GM12878 (cell line): ENCODE results near the gene LMF1. TPM values are rescaled to one million over a fixed set of nuclear protein-coding genes. Genes with fewer than 3 reads are reported as not detected.

Experiments used
- ATAC-seq: fragments of 200-7000 bp; cut with Tn5 transposase; 3 replicates; pipeline ENCODE4 v1.9.1; 2020; ENCODE audit warnings: mild to moderate bottlenecking, moderate library complexity
- BruUV-seq: library from RNA; stranded (reverse); fragments of 400-500 nt; replicated peaks from 2 replicates; lab custom pipeline; 2021; lab: Mats Ljungman, UMichigan
- CTCF ChIA-PET: fragments of 300-600 bp; sonication (Branson Sonifier 250); formaldehyde crosslinking; extraction: SDS; loops from one replicate; lab custom pipeline; 2021; ENCODE audit warnings: inconsistent platforms; lab: Yijun Ruan, JAX
- POLR2A ChIA-PET: fragments of 350-600 bp; formaldehyde crosslinking; extraction: SDS; loops from one replicate; lab custom pipeline; 2021; ENCODE audit warnings: inconsistent platforms; lab: Charles Lee
- RAD21 ChIA-PET: fragments of 300-600 bp; sonication (Branson Sonifier 250); formaldehyde crosslinking; loops from one replicate; lab custom pipeline; 2023; ENCODE audit warnings: antibody characterized with exemption; ENCODE audit not compliant: unreplicated experiment; lab: Charles Lee
- SMC1A ChIA-PET: fragments of 300-600 bp; sonication (Branson Sonifier 250); formaldehyde crosslinking; loops from one replicate; lab custom pipeline; 2023; ENCODE audit not compliant: unreplicated experiment, uncharacterized antibody; lab: Charles Lee
- DNase-seq: peaks from one replicate; pipeline ENCODE4 v3.0.0-alpha.2; 2011; ENCODE audit warnings: low read depth, low spot score
- FAIRE-seq: peaks from 3 replicates; lab custom pipeline; 2011; peaks lifted over from hg19 to GRCh38; lab: Jason Lieb, UNC
- H2AFZ ChIP-seq: 2 replicates; pipeline ENCODE4 v1.6.0; 2011; ENCODE audit warnings: low read depth, low read length, control low read depth; ENCODE audit not compliant: control insufficient read depth
- H3K27ac ChIP-seq: 2 replicates; pipeline ENCODE4 v1.5.1; 2011; ENCODE audit warnings: control low read depth; ENCODE audit not compliant: control insufficient read depth, insufficient read depth
- H3K27me3 ChIP-seq, 2 experiments: replicated peaks in 1 of 2; 2 replicates each; pipeline versions ENCODE4 v1.6.0 to v1.6.1; 2011; ENCODE audit warnings: low read length in 1 of 2; ENCODE audit not compliant: control insufficient read depth in 2 of 2, insufficient read depth in 2 of 2
- H3K36me3 ChIP-seq, 2 experiments: 2 replicates each; pipeline ENCODE4 v1.5.1; 2011; ENCODE audit warnings: low read length in 1 of 2; ENCODE audit not compliant: control insufficient read depth in 2 of 2, insufficient read depth in 2 of 2
- H3K4me1 ChIP-seq: 2 replicates; pipeline ENCODE4 v1.6.1; 2011; ENCODE audit warnings: mild to moderate bottlenecking, low read length, moderate library complexity, mixed read lengths; ENCODE audit not compliant: control insufficient read depth, insufficient read depth
- H3K4me2 ChIP-seq: 2 replicates; pipeline ENCODE4 v1.6.0; 2011; ENCODE audit warnings: control low read depth; ENCODE audit not compliant: control insufficient read depth, insufficient read depth
- H3K4me3 ChIP-seq: fragments of 200-600 bp; sonication (generic); 2 replicates; pipeline ENCODE4 v1.5.1; 2016
- H3K79me2 ChIP-seq: 2 replicates; pipeline ENCODE4 v1.6.0; 2011; ENCODE audit warnings: low read length; ENCODE audit not compliant: control insufficient read depth, insufficient read depth
- H3K9ac ChIP-seq: 2 replicates; pipeline ENCODE4 v1.8.0; 2011; ENCODE audit warnings: low read length, control low read depth, mixed read lengths; ENCODE audit not compliant: control insufficient read depth, insufficient read depth
- H3K9me3 ChIP-seq: replicated peaks from 3 replicates; pipeline ENCODE4 v1.5.1; 2011; ENCODE audit warnings: mild to moderate bottlenecking, low read length; ENCODE audit not compliant: control insufficient read depth, insufficient read depth
- H4K20me1 ChIP-seq: 2 replicates; pipeline ENCODE4 v1.6.0; 2011; ENCODE audit not compliant: control insufficient read depth, insufficient read depth
- CREB1 ChIP-seq: IDR thresholded peaks from 2 replicates; pipeline ENCODE4 v1.6.1; 2012; ENCODE audit warnings: low read depth, mild to moderate bottlenecking, inconsistent platforms
- FOXK2 ChIP-seq: fragments of 450-650 bp; IDR thresholded peaks from 2 replicates; pipeline ENCODE4 v1.6.1; 2017; ENCODE audit warnings: mild to moderate bottlenecking, moderate library complexity
- MEF2B ChIP-seq: fragments of 450-650 bp; IDR thresholded peaks from 2 replicates; pipeline ENCODE4 v1.6.1; 2018; ENCODE audit warnings: mild to moderate bottlenecking, moderate library complexity; ENCODE audit not compliant: partially characterized antibody, poor library complexity, severe bottlenecking
- MTA2 ChIP-seq: fragments of 450-650 bp; IDR thresholded peaks from 2 replicates; pipeline ENCODE4 v1.6.1; 2016; ENCODE audit warnings: low read depth, mild to moderate bottlenecking, moderate library complexity
- MYB ChIP-seq: fragments of 150-350 bp; IDR thresholded peaks from 2 replicates; pipeline ENCODE4 v1.6.1; 2014; ENCODE audit warnings: mild to moderate bottlenecking, low read depth, low read length, borderline replicate concordance
- NR2F1 ChIP-seq: fragments of 450-650 bp; conservative IDR thresholded peaks from 2 replicates; pipeline ENCODE4 v1.6.1; 2017; ENCODE audit warnings: mild to moderate bottlenecking
- POLR2A ChIP-seq: IDR thresholded peaks from 2 replicates; pipeline ENCODE4 v1.6.1; 2011; ENCODE audit warnings: low read depth, mild to moderate bottlenecking, low read length
- POLR2AphosphoS2 ChIP-seq: IDR thresholded peaks from 2 replicates; pipeline ENCODE4 v1.6.1; 2011; ENCODE audit warnings: low read depth, mild to moderate bottlenecking, low read length, improper control_type of control experiment, moderate library complexity
- SP1 ChIP-seq: IDR thresholded peaks from one replicate; pipeline ENCODE4 v1.6.1; 2011; ENCODE audit warnings: low read depth, low read length
- SUPT20H ChIP-seq: IDR thresholded peaks from 2 replicates; pipeline ENCODE4 v1.6.1; 2011; ENCODE audit warnings: low read depth, mild to moderate bottlenecking, low read length, moderate library complexity, borderline replicate concordance; ENCODE audit not compliant: control insufficient read depth
- ZNF274 ChIP-seq: IDR thresholded peaks from one replicate; pipeline ENCODE4 v1.8.0; 2011; ENCODE audit not compliant: insufficient read length, insufficient read depth
- ZSCAN29 ChIP-seq: fragments of 450-650 bp; IDR thresholded peaks from 2 replicates; pipeline ENCODE4 v1.6.1; 2017; ENCODE audit warnings: mild to moderate bottlenecking, moderate library complexity
- WGBS: methylation state at CpG from one replicate; pipeline ENCODE4 v1.1.6; 2016; ENCODE audit warnings: low lambda C conversion rate; ENCODE audit not compliant: insufficient replicate concordance, insufficient coverage; ENCODE audit errors: missing lambda C conversion rate; 5-methylcytosine and 5-hydroxymethylcytosine counted together
- in situ Hi-C: fragments of 300-500 bp; cut with MboI; formaldehyde crosslinking; loops from 9 replicates; pipeline ENCODE4 v1.14.3; 2018; ENCODE audit warnings: mixed read lengths
- intact Hi-C: fragments of 100-400 bp; cut with micrococcal nuclease; formaldehyde crosslinking; loops from one replicate; pipeline ENCODE4 v1.14.2; 2022; ENCODE audit not compliant: unreplicated experiment
- polyA plus RNA-seq, 11 experiments: library from polyadenylated mRNA; depleted of rRNA in 4 of 11; unstranded in 6 of 11; stranded (reverse) in 5 of 11; fragments of >200 nt; fragmentation: Nextera tagmentation in 4 of 11; fragmentation: Illumina TruSeq in 1 of 11; extraction: Ambion mirVana in 4 of 11; extraction: Trizol in 1 of 11; gene quantifications; 1 replicate in 1 of 11; 2 replicates in 10 of 11; pipeline versions ENCODE4 v1.2.1 to v1.2.3, GENCODE V29; 2011 to 2016; ENCODE audit warnings: inconsistent platforms in 2 of 11, missing spikeins in 2 of 11, low read depth in 1 of 11
- total RNA-seq, 4 experiments: library from RNA; depleted of rRNA in 3 of 4; stranded (reverse); fragments of >200 nt in 3 of 4; fragmentation: Illumina TruSeq in 1 of 4; extraction: Trizol in 1 of 4; gene quantifications; 2 replicates each; pipeline versions ENCODE4 v1.2.1 to v1.2.3, GENCODE V29; 2013 to 2021
- TF ChIP-seq, protein P1 (sequence below): fragments of 450-650 bp; IDR thresholded peaks from 2 replicates; pipeline ENCODE4 v1.6.1; 2017; ENCODE audit warnings: mild to moderate bottlenecking, low read depth, inconsistent platforms; ENCODE audit not compliant: poor library complexity, severe bottlenecking
- TF ChIP-seq, protein P2 (sequence below): fragments of 450-650 bp; IDR thresholded peaks from 2 replicates; pipeline ENCODE4 v1.6.1; 2017; ENCODE audit warnings: mild to moderate bottlenecking
- TF ChIP-seq, protein P3 (sequence below): fragments of 450-650 bp; IDR thresholded peaks from 2 replicates; pipeline ENCODE4 v1.6.1; 2017; ENCODE audit warnings: mild to moderate bottlenecking, moderate library complexity

Gene LMF1
- total and polyA plus RNA-seq, 10 of the 15 experiments (the other 5 are each of a cell fraction or from before 2014, with no cell fraction given), result 0.18 to 3.2 (median 1.4) TPM; not detected in 1

DNA sequence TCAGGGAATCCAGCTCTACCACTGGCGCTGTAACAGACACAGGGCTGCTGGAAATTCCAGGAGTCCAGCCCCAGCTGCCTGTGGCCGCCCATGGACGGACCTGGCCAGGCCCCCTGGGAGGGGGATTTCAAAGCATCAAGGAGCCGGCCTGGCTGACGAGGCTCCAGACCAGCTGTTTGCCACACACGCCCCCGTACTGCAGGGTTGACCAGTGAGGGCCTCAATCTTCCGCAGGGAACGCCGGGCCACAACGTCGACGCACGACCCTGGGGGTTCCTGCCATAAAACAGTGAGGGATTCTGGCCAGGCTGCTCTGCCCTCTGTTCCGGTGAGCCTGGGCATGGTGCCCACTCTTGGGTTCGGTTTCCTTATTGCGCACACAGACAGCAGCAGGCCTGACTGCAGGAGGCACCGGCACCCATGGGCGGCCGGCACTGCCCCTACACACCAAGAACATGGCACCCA lies 3.7 kb downstream of the LMF1 start (continued):
- no peak for TF ChIP-seq MEF2B

DNA sequence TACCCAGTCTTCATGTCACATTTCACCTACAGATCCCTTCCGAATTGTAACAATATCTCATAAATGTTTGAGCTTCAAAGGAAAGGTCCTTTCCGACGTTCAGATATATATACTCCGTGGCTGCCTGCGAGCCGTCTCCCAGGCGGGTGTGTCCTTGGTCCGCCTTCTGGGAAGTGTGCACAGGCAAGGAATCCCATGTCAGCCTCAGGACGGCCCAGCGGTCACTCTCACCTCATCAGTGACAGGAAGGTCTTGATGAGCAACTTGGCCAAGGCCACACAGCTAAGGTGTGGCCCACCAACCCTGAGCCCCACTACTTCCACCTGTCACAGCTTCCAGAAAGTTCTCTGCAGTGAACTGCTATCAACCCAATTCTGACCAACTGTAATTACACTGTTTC lies 4.3 kb downstream of the LMF1 start:
- Histone ChIP-seq H3K9ac (no peak overlapping the region), H3K27ac (no peak overlapping the region), H4K20me1 (no peaks in the 10 kb centered on the region), H3K27me3 (no peaks in the 10 kb centered on the region), H3K4me3 (no peak overlapping the region), H3K9me3 (peaks cover 2% of the 10 kb centered on the region; the same call in 1 of the 3 replicates), H3K36me3 (no peaks in the 10 kb centered on the region), H2AFZ (no peak overlapping the region), H3K4me1 (peaks cover 3% of the 10 kb centered on the region), H3K79me2 (no peaks in the 10 kb centered on the region; the same call in 1 of the 2 replicates), H3K4me2 (no peak overlapping the region)
- CTCF ChIA-PET, result no interaction called here
- SMC1A ChIA-PET, result no interaction called here
- POLR2A ChIA-PET, result no interaction called here
- in situ Hi-C loops (no loop called here), intact Hi-C loops (no loop called here)
- FAIRE-seq, result no peak
- DNase-seq, result no peak
- 84% methylated on average over 10 of the region's 10 CpGs for WGBS
- RAD21 ChIA-PET, result no interaction called here
- BruUV-seq, result no TSS peak
- ATAC-seq, result no peak
- TF ChIP-seq POLR2A, result no peak
- TF ChIP-seq ZSCAN29, result no peak
- no peak for TF ChIP-seq MTA2
- no peak for TF ChIP-seq MYB
- no peak for TF ChIP-seq POLR2AphosphoS2
- TF ChIP-seq FOXK2, result no peak
- TF ChIP-seq CREB1, result no peak
- TF ChIP-seq, protein P1, sequence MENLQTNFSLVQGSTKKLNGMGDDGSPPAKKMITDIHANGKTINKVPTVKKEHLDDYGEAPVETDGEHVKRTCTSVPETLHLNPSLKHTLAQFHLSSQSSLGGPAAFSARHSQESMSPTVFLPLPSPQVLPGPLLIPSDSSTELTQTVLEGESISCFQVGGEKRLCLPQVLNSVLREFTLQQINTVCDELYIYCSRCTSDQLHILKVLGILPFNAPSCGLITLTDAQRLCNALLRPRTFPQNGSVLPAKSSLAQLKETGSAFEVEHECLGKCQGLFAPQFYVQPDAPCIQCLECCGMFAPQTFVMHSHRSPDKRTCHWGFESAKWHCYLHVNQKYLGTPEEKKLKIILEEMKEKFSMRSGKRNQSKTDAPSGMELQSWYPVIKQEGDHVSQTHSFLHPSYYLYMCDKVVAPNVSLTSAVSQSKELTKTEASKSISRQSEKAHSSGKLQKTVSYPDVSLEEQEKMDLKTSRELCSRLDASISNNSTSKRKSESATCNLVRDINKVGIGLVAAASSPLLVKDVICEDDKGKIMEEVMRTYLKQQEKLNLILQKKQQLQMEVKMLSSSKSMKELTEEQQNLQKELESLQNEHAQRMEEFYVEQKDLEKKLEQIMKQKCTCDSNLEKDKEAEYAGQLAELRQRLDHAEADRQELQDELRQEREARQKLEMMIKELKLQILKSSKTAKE, result no peak
- no peak for TF ChIP-seq SUPT20H
- TF ChIP-seq, protein P2, sequence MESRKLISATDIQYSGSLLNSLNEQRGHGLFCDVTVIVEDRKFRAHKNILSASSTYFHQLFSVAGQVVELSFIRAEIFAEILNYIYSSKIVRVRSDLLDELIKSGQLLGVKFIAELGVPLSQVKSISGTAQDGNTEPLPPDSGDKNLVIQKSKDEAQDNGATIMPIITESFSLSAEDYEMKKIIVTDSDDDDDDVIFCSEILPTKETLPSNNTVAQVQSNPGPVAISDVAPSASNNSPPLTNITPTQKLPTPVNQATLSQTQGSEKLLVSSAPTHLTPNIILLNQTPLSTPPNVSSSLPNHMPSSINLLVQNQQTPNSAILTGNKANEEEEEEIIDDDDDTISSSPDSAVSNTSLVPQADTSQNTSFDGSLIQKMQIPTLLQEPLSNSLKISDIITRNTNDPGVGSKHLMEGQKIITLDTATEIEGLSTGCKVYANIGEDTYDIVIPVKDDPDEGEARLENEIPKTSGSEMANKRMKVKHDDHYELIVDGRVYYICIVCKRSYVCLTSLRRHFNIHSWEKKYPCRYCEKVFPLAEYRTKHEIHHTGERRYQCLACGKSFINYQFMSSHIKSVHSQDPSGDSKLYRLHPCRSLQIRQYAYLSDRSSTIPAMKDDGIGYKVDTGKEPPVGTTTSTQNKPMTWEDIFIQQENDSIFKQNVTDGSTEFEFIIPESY, result no peak
- TF ChIP-seq NR2F1, result no peak
- no peak for TF ChIP-seq ZNF274
- TF ChIP-seq, protein P3, sequence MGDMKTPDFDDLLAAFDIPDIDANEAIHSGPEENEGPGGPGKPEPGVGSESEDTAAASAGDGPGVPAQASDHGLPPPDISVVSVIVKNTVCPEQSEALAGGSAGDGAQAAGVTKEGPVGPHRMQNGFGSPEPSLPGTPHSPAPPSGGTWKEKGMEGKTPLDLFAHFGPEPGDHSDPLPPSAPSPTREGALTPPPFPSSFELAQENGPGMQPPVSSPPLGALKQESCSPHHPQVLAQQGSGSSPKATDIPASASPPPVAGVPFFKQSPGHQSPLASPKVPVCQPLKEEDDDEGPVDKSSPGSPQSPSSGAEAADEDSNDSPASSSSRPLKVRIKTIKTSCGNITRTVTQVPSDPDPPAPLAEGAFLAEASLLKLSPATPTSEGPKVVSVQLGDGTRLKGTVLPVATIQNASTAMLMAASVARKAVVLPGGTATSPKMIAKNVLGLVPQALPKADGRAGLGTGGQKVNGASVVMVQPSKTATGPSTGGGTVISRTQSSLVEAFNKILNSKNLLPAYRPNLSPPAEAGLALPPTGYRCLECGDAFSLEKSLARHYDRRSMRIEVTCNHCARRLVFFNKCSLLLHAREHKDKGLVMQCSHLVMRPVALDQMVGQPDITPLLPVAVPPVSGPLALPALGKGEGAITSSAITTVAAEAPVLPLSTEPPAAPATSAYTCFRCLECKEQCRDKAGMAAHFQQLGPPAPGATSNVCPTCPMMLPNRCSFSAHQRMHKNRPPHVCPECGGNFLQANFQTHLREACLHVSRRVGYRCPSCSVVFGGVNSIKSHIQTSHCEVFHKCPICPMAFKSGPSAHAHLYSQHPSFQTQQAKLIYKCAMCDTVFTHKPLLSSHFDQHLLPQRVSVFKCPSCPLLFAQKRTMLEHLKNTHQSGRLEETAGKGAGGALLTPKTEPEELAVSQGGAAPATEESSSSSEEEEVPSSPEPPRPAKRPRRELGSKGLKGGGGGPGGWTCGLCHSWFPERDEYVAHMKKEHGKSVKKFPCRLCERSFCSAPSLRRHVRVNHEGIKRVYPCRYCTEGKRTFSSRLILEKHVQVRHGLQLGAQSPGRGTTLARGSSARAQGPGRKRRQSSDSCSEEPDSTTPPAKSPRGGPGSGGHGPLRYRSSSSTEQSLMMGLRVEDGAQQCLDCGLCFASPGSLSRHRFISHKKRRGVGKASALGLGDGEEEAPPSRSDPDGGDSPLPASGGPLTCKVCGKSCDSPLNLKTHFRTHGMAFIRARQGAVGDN, result no peak
- TF ChIP-seq SP1, result no peak
